ENCODE measurements around the gene PCLO. TPM values are rescaled to one million over a fixed set of nuclear protein-coding genes. Genes with fewer than 3 reads are reported as not detected.

Gene PCLO
- total and polyA plus RNA-seq, 4 donors, result 0.04 to 1.1 (median 0.48) TPM

- H3K4me1 ChIP-seq (ENCODE audit: control insufficient read depth in 4 of 4, insufficient read depth in 4 of 4, low read length in 3 of 4), result no peaks in the 10 kb centered on the region
- no peak overlapping the region for H3K27ac ChIP-seq (ENCODE audit: low read depth in 1 of 2, low read length in 2 of 2)
- H3K9ac ChIP-seq (ENCODE audit: low read depth in 1 of 2, low read length in 2 of 2), result no peak overlapping the region
- H3K36me3 ChIP-seq (ENCODE audit: control insufficient read depth in 4 of 4, insufficient read depth in 3 of 4, low read depth in 1 of 4, low read length in 3 of 4), result no peaks in the 10 kb centered on the region
- TF ChIP-seq TAF1 (conservative IDR thresholded peaks at IDR 0.05) (no peak), GABPA (IDR thresholded peaks at IDR 0.05 in 1 of 2, conservative IDR thresholded peaks at IDR 0.05 in 1 of 2) (no peak), HNF4G (IDR thresholded peaks at IDR 0.05) (no peak), HNF4A (conservative IDR thresholded peaks at IDR 0.05) (no peak), REST (IDR thresholded peaks at IDR 0.05) (no peak), ZBTB33 (IDR thresholded peaks at IDR 0.05) (no peak), RAD21 (IDR thresholded peaks at IDR 0.05) (no peak), CTCF (IDR thresholded peaks at IDR 0.05; ENCODE audit: low read depth, low read length, missing input control) (no peak), RXRA (IDR thresholded peaks at IDR 0.05) (no peak), EGR1 (IDR thresholded peaks at IDR 0.05; ENCODE audit: low read depth in 2 of 2) (no peak), SP1 (IDR thresholded peaks at IDR 0.05) (no peak), MAX (IDR thresholded peaks at IDR 0.05) (no peak), FOXA1 (IDR thresholded peaks at IDR 0.05) (no peak), YY1 (IDR thresholded peaks at IDR 0.05) (no peak), NR2F2 (IDR thresholded peaks at IDR 0.05) (no peak)
- no peak for DNase-seq (ENCODE audit: low spot score)
- WGBS, result 88% methylated on average over 5 of the region's 5 CpGs
- no peaks in the 10 kb centered on the region for H3K9me3 ChIP-seq (ENCODE audit: control insufficient read depth in 4 of 4, low read length in 3 of 4)
- no peaks in the 10 kb centered on the region for H3K27me3 ChIP-seq (ENCODE audit: control insufficient read depth in 4 of 4, insufficient read depth in 4 of 4, low read length in 3 of 4)
- no peak overlapping the region for H3K4me3 ChIP-seq (ENCODE audit: low read depth in 1 of 3, low read length in 3 of 3)
These were observed 32.5 kb downstream of the PCLO start for GRCh38 chr7:83130191-83130590.

GRCh38 chr7:83119494-83119893, 43.2 kb downstream of the PCLO start:
- TF ChIP-seq RAD21 (IDR thresholded peaks at IDR 0.05), result no peak
- TF ChIP-seq FOXA1 (IDR thresholded peaks at IDR 0.05), result no peak
- no peak for TF ChIP-seq TAF1 (conservative IDR thresholded peaks at IDR 0.05)
- no peak for TF ChIP-seq SP1 (IDR thresholded peaks at IDR 0.05)
- TF ChIP-seq EGR1 (IDR thresholded peaks at IDR 0.05; ENCODE audit: low read depth in 2 of 2), result no peak
- no peak for TF ChIP-seq CTCF (IDR thresholded peaks at IDR 0.05; ENCODE audit: low read depth, low read length, missing input control)
- TF ChIP-seq JUND (IDR thresholded peaks at IDR 0.05), result no peak
- no peak for TF ChIP-seq RXRA (IDR thresholded peaks at IDR 0.05)
- no peak for TF ChIP-seq REST (IDR thresholded peaks at IDR 0.05)
- TF ChIP-seq HNF4G (IDR thresholded peaks at IDR 0.05), result no peak
- TF ChIP-seq FOXA2 (IDR thresholded peaks at IDR 0.05), result no peak
- TF ChIP-seq HNF4A (conservative IDR thresholded peaks at IDR 0.05), result no peak
- DNase-seq (ENCODE audit: low spot score), result no peak
- Histone ChIP-seq H3K9me3 (ENCODE audit: control insufficient read depth in 4 of 4, low read length in 3 of 4) (peaks cover 0 to 3% (median under 1%) of the 10 kb centered on the region in 4 donors), H3K9ac (ENCODE audit: low read depth in 1 of 2, low read length in 2 of 2) (no peak overlapping the region), H3K4me3 (ENCODE audit: low read depth in 1 of 3, low read length in 3 of 3) (no peak overlapping the region), H3K27ac (ENCODE audit: low read depth in 1 of 2, low read length in 2 of 2) (no peak overlapping the region), H3K36me3 (ENCODE audit: control insufficient read depth in 4 of 4, insufficient read depth in 3 of 4, low read depth in 1 of 4, low read length in 3 of 4) (no peaks in the 10 kb centered on the region), H3K4me1 (ENCODE audit: control insufficient read depth in 4 of 4, insufficient read depth in 4 of 4, low read length in 3 of 4) (no peaks in the 10 kb centered on the region), H3K27me3 (ENCODE audit: control insufficient read depth in 4 of 4, insufficient read depth in 4 of 4, low read length in 3 of 4) (no peaks in the 10 kb centered on the region)
- 69% methylated on average over 2 of the region's 2 CpGs for WGBS

Data from liver (tissue), 9 donors.